Panc1 (cell line): ENCODE results near the gene PLA2G12B. TPM values are rescaled to one million over a fixed set of nuclear protein-coding genes. Genes with fewer than 3 reads are reported as not detected.
"Not testable (repeated sequence)": the region's sequence is repeated elsewhere in the genome, so short reads cannot be mapped to it uniquely, and the experiment has no call there.

Experiments used
- ATAC-seq: fragments of 200-7000 bp; cut with Tn5 transposase; 2 replicates; pipeline ENCODE4 v1.9.1; 2020; ENCODE audit warnings: mild to moderate bottlenecking, moderate library complexity
- BruUV-seq: library from RNA; stranded (reverse); fragments of 400-500 nt; replicated peaks from 2 replicates; lab custom pipeline; 2021; lab: Mats Ljungman, UMichigan
- CTCF ChIA-PET: fragments of 300-600 bp; sonication (Branson Sonifier 250); formaldehyde crosslinking; loops from one replicate; lab custom pipeline; 2022; ENCODE audit warnings: antibody characterized with exemption; lab: Charles Lee
- POLR2A ChIA-PET: fragments of 300-600 bp; sonication (Branson Sonifier 250); formaldehyde crosslinking; loops from one replicate; lab custom pipeline; 2022; ENCODE audit warnings: antibody characterized with exemption; lab: Charles Lee
- DNase-seq: peaks from one replicate; pipeline ENCODE4 v3.0.0-alpha.2; 2010; ENCODE audit warnings: low read depth, low spot score
- H3K27ac ChIP-seq: 2 replicates; pipeline ENCODE4 v1.5.1; 2011; ENCODE audit warnings: mild to moderate bottlenecking, low read length, inconsistent platforms
- H3K27me3 ChIP-seq: fragments of 200-500 bp; sonication (Bioruptor generic); 2 replicates; pipeline ENCODE4 v1.6.0; 2014; ENCODE audit warnings: low read length, inconsistent platforms; ENCODE audit not compliant: control insufficient read depth, insufficient read depth
- H3K36me3 ChIP-seq: fragments of 200-500 bp; sonication (Bioruptor generic); 2 replicates; pipeline ENCODE4 v1.5.1; 2014; ENCODE audit warnings: inconsistent platforms, mild to moderate bottlenecking, low read length, moderate library complexity; ENCODE audit not compliant: control insufficient read depth, insufficient read depth
- H3K4me1 ChIP-seq: 2 replicates; pipeline ENCODE4 v1.5.1; 2011; ENCODE audit warnings: inconsistent platforms, mild to moderate bottlenecking, low read length, moderate library complexity; ENCODE audit not compliant: control insufficient read depth, insufficient read depth
- H3K4me3 ChIP-seq, 2 experiments: 2 replicates each; pipeline ENCODE4 v1.5.1; 2011 to 2012; ENCODE audit warnings: low read depth in 2 of 2, low read length in 2 of 2, mild to moderate bottlenecking in 2 of 2, inconsistent platforms in 1 of 2, moderate library complexity in 1 of 2
- H3K9me3 ChIP-seq: fragments of 200-500 bp; sonication (Bioruptor generic); 2 replicates; pipeline ENCODE4 v1.5.1; 2014; ENCODE audit warnings: low read depth, mild to moderate bottlenecking, inconsistent platforms, low read length, moderate library complexity; ENCODE audit not compliant: control insufficient read depth, insufficient read depth
- CTCF ChIP-seq: fragments of 450-650 bp; IDR thresholded peaks from 2 replicates; pipeline ENCODE4 v1.5.1; 2017; ENCODE audit warnings: mild to moderate bottlenecking
- POLR2AphosphoS5 ChIP-seq: IDR thresholded peaks from 2 replicates; pipeline ENCODE4 v1.6.1; 2012; ENCODE audit warnings: mild to moderate bottlenecking, low read depth, low read length, moderate library complexity
- REST ChIP-seq, 2 experiments: IDR thresholded peaks; 2 replicates each; pipeline ENCODE4 v1.6.1; 2011 to 2012; ENCODE audit warnings: low read depth in 2 of 2, control low read depth in 1 of 2, low read length in 1 of 2, mild to moderate bottlenecking in 1 of 2, moderate library complexity in 1 of 2; ENCODE audit not compliant: insufficient read depth in 1 of 2
- SIN3A ChIP-seq: IDR thresholded peaks from 2 replicates; pipeline ENCODE4 v1.6.1; 2012; ENCODE audit warnings: low read depth, mild to moderate bottlenecking, low read length, moderate library complexity, borderline replicate concordance; ENCODE audit not compliant: insufficient read depth
- TCF7L2 ChIP-seq: IDR thresholded peaks from 2 replicates; pipeline ENCODE4 v1.6.1; 2011; ENCODE audit warnings: mild to moderate bottlenecking, low read depth, low read length, inconsistent platforms
- in situ Hi-C: cut with HindIII; loops from 2 replicates; pipeline ENCODE4 v1.10.0; 2016; ENCODE audit warnings: low sequenced_read_pairs, low pct_unique_long_range_greater_than_20kb
- intact Hi-C: fragments of 100-400 bp; cut with micrococcal nuclease; formaldehyde crosslinking; loops from one replicate; pipeline ENCODE4 v1.10.0; 2022; ENCODE audit not compliant: unreplicated experiment
- total RNA-seq: library from RNA; stranded (reverse); gene quantifications from one replicate; pipeline ENCODE4 v1.2.1, GENCODE V29; 2021; ENCODE audit not compliant: unreplicated experiment

PLA2G12B gene
- total RNA-seq, 1 experiment from 2014 or later = not detected

GRCh38 chr10:73000973-73001372 is 46.4 kb upstream of the PLA2G12B start:
- intact Hi-C loops (no loop called here), in situ Hi-C loops (no loop called here)
- Histone ChIP-seq H3K36me3 (peaks cover 5% of the 10 kb centered on the region; the same call in 1 of the 2 replicates), H3K27ac (no peak overlapping the region), H3K4me3 (no peak overlapping the region), H3K27me3 (no peaks in the 10 kb centered on the region), H3K4me1 (no peaks in the 10 kb centered on the region), H3K9me3 (no peaks in the 10 kb centered on the region)
- no peak for TF ChIP-seq SIN3A
- TF ChIP-seq POLR2AphosphoS5 = no peak
- TF ChIP-seq CTCF = no peak
- TF ChIP-seq REST (IDR thresholded peaks at IDR 0.05; ENCODE audit: insufficient read depth in 1 of 2, low read depth in 2 of 2, low read length in 1 of 2) = no peak
- no peak for TF ChIP-seq TCF7L2
- ChIA-PET CTCF (no interaction called here), POLR2A (interaction anchor here (0.5 to 0.7 kb wide), 4 partner anchors 59 to 206 kb away, joined by 3 to 16 read pairs (median 6); no protein-coding TSS in a partner anchor)
- ATAC-seq = no peak
- DNase-seq = no peak
- no TSS peak for BruUV-seq

GRCh38 chr10:72997099-72997498 is 42.5 kb upstream of the PLA2G12B start:
- POLR2A ChIA-PET = interaction anchor here (0.5 to 0.7 kb wide), 2 partner anchors 40 to 521 kb away, joined by 3 to 4 read pairs; no protein-coding TSS in a partner anchor
- DNase-seq (no peak), ATAC-seq (no peak)
- in situ Hi-C loops = no loop called here
- intact Hi-C loops = no loop called here
- TF ChIP-seq POLR2AphosphoS5 (no peak), TCF7L2 (no peak), SIN3A (no peak), REST (IDR thresholded peaks at IDR 0.05; ENCODE audit: insufficient read depth in 1 of 2, low read depth in 2 of 2, low read length in 1 of 2) (no peak), CTCF (no peak)
- no peaks in the 10 kb centered on the region for H3K36me3 ChIP-seq
- H3K4me1 ChIP-seq = no peaks in the 10 kb centered on the region
- no peak overlapping the region for H3K27ac ChIP-seq
- H3K9me3 ChIP-seq = no peaks in the 10 kb centered on the region
- no peaks in the 10 kb centered on the region for H3K27me3 ChIP-seq
- BruUV-seq = no TSS peak
- no peak overlapping the region for H3K4me3 ChIP-seq
- CTCF ChIA-PET = no interaction called here

GRCh38 chr10:72995459-72995858 is 40.9 kb upstream of the PLA2G12B start:
- H3K27ac ChIP-seq, H3K4me3 ChIP-seq, CTCF ChIA-PET, intact Hi-C loops, H3K36me3 ChIP-seq, DNase-seq, H3K9me3 ChIP-seq, POLR2A ChIA-PET, in situ Hi-C loops, H3K27me3 ChIP-seq, ATAC-seq, BruUV-seq, H3K4me1 ChIP-seq: not testable (repeated sequence)

GRCh38 chr10:72989771-72990170 is 35.2 kb upstream of the PLA2G12B start:
- CTCF ChIA-PET, in situ Hi-C loops, H3K27ac ChIP-seq, ATAC-seq, H3K9me3 ChIP-seq, DNase-seq, H3K4me1 ChIP-seq, POLR2A ChIA-PET, intact Hi-C loops, H3K27me3 ChIP-seq, H3K4me3 ChIP-seq, BruUV-seq, H3K36me3 ChIP-seq: not testable (repeated sequence)
